Activated CD4-positive, alpha-beta T cell treated with anti-CD3 and anti-CD28 coated beads, Interleukin-2, amount 50 U/mL, for 24 hours (primary cell): ENCODE results near the gene SLC25A53.
"Not testable (repeated sequence)": the region's sequence is repeated elsewhere in the genome, so short reads cannot be mapped to it uniquely, and the experiment has no call there.

Experiments used
- DNase-seq, 2 donors: peaks; one replicate each; pipeline ENCODE4 v3.0.0-alpha.2; 2020; ENCODE audit warnings: low read depth in 1 of 2, low spot score in 1 of 2

Gene SLC25A53

GRCh38 chrX:104075778-104076445 lies 80.9 kb downstream of the SLC25A53 start, which contains the start of gene TMSB15C:
TSS of gene TMSB15C (minus strand) at chrX:104076236.
- DNase-seq = not testable (repeated sequence)

GRCh38 chrX:104062636-104063035 lies 94.2 kb downstream of the SLC25A53 start:
- not testable (repeated sequence) for DNase-seq

- DNase-seq = not testable (repeated sequence)
Measured at GRCh38 chrX:104054956-104055355, 101.9 kb downstream of the SLC25A53 start.
